ENCODE measurements around the gene CDK16. TPM values are rescaled to one million over a fixed set of nuclear protein-coding genes. Genes with fewer than 3 reads are reported as not detected.

Gene CDK16
- total and polyA plus RNA-seq, 9 of the 15 experiments (the other 6 are each of a cell fraction or from before 2014, with no cell fraction given) = 3.9 to 104 (median 57.5) TPM

DNA sequence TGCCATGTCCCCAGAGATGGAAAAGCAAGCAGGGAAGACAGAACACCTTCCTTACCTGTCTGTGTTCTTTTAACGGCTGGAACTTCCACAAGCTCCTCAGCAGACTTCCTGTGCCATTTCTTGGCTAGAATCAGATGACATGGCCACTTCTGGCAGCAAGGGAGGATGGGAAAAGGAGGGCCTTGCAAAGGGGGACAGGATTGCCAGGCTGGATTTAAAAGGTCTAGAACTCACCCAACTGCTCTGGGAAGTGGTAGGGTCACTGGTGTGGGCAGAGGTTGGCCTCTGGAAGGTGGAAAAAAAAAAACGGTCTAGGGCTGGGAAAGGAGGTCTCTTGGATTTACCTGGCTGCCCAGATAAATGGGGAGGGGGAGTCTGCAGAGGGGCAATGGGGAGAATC, 12.7 kb downstream of the CDK16 start:
- Histone ChIP-seq H3K27ac (ENCODE audit: extremely low read depth, low read depth, low read length) (no peak overlapping the region), H3K4me3 (no peak overlapping the region), H3K9ac (ENCODE audit: insufficient read depth in 1 of 2, low read depth in 2 of 2, low read length in 2 of 2) (no peak overlapping the region), H3K4me1 (replicated peaks in 1 of 2; ENCODE audit: control insufficient read depth in 2 of 2, insufficient read depth in 2 of 2, low read length in 2 of 2) (peaks cover 6 to 12% of the 10 kb centered on the region in 2 experiments; a peak in 4 of 5 replicates), H2AFZ (ENCODE audit: low read depth, low read length) (no peak overlapping the region), H3K9me3 (replicated peaks; ENCODE audit: control insufficient read depth, insufficient read depth, low read depth, low read length) (no peaks in the 10 kb centered on the region), H3K9me1 (ENCODE audit: control insufficient read depth, insufficient read depth, low read length) (no peaks in the 10 kb centered on the region), H3K79me2 (ENCODE audit: control insufficient read depth, insufficient read depth, low read length) (peaks cover 27% of the 10 kb centered on the region), H3K4me2 (ENCODE audit: insufficient read depth, low read length) (no peak overlapping the region), H4K20me1 (replicated peaks; ENCODE audit: control insufficient read depth, insufficient read depth, low read length) (no peaks in the 10 kb centered on the region), H3K27me3 (ENCODE audit: control insufficient read depth in 2 of 2, insufficient read depth in 2 of 2, low read length in 2 of 2) (no peaks in the 10 kb centered on the region), H3K36me3 (ENCODE audit: control insufficient read depth, insufficient read depth, low read length) (peaks cover 25% of the 10 kb centered on the region; the same call in 2 of the 3 replicates)
- in situ Hi-C loops (cut with MboI) = no loop called here
- BruUV-seq (replicated peaks) = no TSS peak
- CTCF ChIA-PET (ENCODE audit: low intra/inter-chr PET ratio) = no interaction called here
- WGBS (ENCODE audit: insufficient coverage, low coverage, missing lambda C conversion rate) = 29% methylated on average over 1 of the region's 2 CpGs
- POLR2A ChIA-PET = interaction anchor here (0.6 to 5.1 kb wide), 2 partner anchors 13 to 53 kb away, joined by 4 to 21 read pairs; partner anchors contain the start of gene CDK16
- FAIRE-seq (no peak), DNase-seq (ENCODE audit: extremely low read depth in 1 of 4, low spot score in 3 of 4) (no peak), ATAC-seq (no peak)
- intact Hi-C loops (cut with micrococcal nuclease) = no loop called here
- TF ChIP-seq MAFK (IDR thresholded peaks at IDR 0.05; ENCODE audit: low read length) (no peak), NFRKB (IDR thresholded peaks at IDR 0.05; ENCODE audit: low read depth) (no peak), ZNF644 (tag; IDR thresholded peaks at IDR 0.05; ENCODE audit: low read depth) (no peak), FOXJ3 (CRISPR knock-in tag; IDR thresholded peaks at IDR 0.05) (no peak), CC2D1A (IDR thresholded peaks at IDR 0.05) (no peak), ZNF253 (CRISPR knock-in tag; conservative IDR thresholded peaks at IDR 0.05) (no peak), KDM5B (IDR thresholded peaks at IDR 0.05; ENCODE audit: insufficient replicate concordance, low read depth, low read length) (no peak), HCFC1 (IDR thresholded peaks at IDR 0.05; ENCODE audit: low read depth, low read length) (no peak), NFIX (CRISPR knock-in tag; IDR thresholded peaks at IDR 0.05; ENCODE audit: low read depth) (no peak)
- TF ChIP-seq, protein P1, sequence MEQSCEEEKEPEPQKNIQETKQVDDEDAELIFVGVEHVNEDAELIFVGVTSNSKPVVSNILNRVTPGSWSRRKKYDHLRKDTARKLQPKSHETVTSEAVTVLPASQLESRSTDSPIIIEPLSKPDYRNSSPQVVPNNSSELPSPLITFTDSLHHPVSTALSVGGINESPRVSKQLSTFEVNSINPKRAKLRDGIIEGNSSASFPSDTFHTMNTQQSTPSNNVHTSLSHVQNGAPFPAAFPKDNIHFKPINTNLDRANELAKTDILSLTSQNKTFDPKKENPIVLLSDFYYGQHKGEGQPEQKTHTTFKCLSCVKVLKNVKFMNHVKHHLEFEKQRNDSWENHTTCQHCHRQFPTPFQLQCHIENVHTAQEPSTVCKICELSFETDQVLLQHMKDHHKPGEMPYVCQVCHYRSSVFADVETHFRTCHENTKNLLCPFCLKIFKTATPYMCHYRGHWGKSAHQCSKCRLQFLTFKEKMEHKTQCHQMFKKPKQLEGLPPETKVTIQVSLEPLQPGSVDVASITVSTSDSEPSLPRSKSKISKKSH (CRISPR knock-in tag; IDR thresholded peaks at IDR 0.05) = no peak
- TF ChIP-seq, protein P2, sequence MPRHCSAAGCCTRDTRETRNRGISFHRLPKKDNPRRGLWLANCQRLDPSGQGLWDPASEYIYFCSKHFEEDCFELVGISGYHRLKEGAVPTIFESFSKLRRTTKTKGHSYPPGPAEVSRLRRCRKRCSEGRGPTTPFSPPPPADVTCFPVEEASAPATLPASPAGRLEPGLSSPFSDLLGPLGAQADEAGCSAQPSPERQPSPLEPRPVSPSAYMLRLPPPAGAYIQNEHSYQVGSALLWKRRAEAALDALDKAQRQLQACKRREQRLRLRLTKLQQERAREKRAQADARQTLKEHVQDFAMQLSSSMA (CRISPR knock-in tag; IDR thresholded peaks at IDR 0.05) = no peak
